Measurements from ENCODE around the gene MYBBP1A.
A peak's percentile ranks its signal among the peaks of the same experiment; 100 is the strongest.

MYBBP1A gene

DNA sequence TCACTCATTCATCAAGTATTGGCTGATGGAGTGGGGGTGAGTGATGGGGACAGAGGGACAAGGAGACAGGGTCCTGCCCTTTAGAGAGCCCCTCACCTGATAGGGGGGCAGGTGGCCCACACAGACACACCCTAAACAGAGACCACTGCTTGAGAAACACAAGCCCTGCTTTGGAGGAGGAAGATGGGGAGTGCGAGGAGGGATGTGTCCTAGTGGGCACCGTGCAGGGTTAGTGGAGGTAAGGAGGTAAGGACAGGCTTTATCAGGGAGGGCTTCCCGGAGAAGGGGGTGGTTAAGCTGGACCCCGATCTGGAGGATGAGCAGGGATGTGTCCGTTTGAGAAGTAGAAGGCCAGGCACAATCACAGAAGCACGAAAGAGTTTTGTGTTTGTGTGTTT, 21.0 kb upstream of the MYBBP1A start:
- DNase-seq (ENCODE audit: low spot score in 2 of 2) (no peak), ATAC-seq (replicated peaks; ENCODE audit: extremely low read depth, poor library complexity, severe bottlenecking) (no peak)
- H3K4me3 Mint-ChIP-seq, result no peak overlapping the region
- H3K27me3 Mint-ChIP-seq, result peaks cover 6% of the 10 kb centered on the region
- H3K9me3 Mint-ChIP-seq, result no peaks in the 10 kb centered on the region
- peaks cover 6% of the 10 kb centered on the region for H3K4me1 Mint-ChIP-seq
- no peak overlapping the region for H3K27ac Mint-ChIP-seq (ENCODE audit: low read depth)
- no peaks in the 10 kb centered on the region for H3K36me3 Mint-ChIP-seq (ENCODE audit: insufficient read depth)

GRCh38 chr17:4574448-4575045, 19.4 kb upstream of the MYBBP1A start:
- H3K36me3 Mint-ChIP-seq (ENCODE audit: insufficient read depth), result no peaks in the 10 kb centered on the region
- H3K4me3 Mint-ChIP-seq, result no peak overlapping the region
- DNase-seq (ENCODE audit: low spot score in 2 of 2) (no peak), ATAC-seq (replicated peaks; ENCODE audit: extremely low read depth, poor library complexity, severe bottlenecking) (no peak)
- H3K9me3 Mint-ChIP-seq, result no peaks in the 10 kb centered on the region
- H3K27ac Mint-ChIP-seq (ENCODE audit: low read depth), result peak overlapping the region; percentile 67
- peaks cover 6% of the 10 kb centered on the region for H3K4me1 Mint-ChIP-seq
- H3K27me3 Mint-ChIP-seq, result no peaks in the 10 kb centered on the region

- H3K9me3 Mint-ChIP-seq, result no peaks in the 10 kb centered on the region
- H3K27me3 Mint-ChIP-seq, result no peaks in the 10 kb centered on the region
- H3K4me3 Mint-ChIP-seq, result no peak overlapping the region
- DNase-seq (ENCODE audit: low spot score in 2 of 2) (peak in 1 of 2 donors; percentile 19), ATAC-seq (replicated peaks; ENCODE audit: extremely low read depth, poor library complexity, severe bottlenecking) (peak; percentile 91)
- no peaks in the 10 kb centered on the region for H3K36me3 Mint-ChIP-seq (ENCODE audit: insufficient read depth)
- no peak overlapping the region for H3K27ac Mint-ChIP-seq (ENCODE audit: low read depth)
- peaks cover 6% of the 10 kb centered on the region for H3K4me1 Mint-ChIP-seq
Measured at GRCh38 chr17:4573669-4574068, 18.5 kb upstream of the MYBBP1A start.

DNA sequence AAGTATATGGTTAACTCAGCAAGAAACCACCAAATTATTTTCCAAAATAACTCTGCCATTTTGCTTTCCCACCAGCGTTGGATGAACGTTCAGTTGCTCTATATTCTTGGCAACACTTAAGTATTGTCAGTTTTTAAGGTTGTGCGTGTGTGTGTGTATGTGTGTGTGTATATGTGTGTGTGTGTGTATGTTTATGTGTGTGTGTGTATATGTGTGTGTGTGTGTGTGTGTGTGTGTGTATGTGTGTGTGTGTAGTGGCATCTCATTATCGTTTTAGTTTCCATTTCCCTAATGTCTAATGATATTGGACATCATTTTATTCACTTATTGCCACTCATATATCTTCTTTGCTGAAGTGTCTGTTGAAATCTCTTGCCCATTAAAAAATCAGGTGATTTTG, 17.9 kb upstream of the MYBBP1A start:
- Mint-ChIP-seq H3K27me3 (no peaks in the 10 kb centered on the region), H3K27ac (ENCODE audit: low read depth) (no peak overlapping the region), H3K9me3 (no peaks in the 10 kb centered on the region), H3K36me3 (ENCODE audit: insufficient read depth) (no peaks in the 10 kb centered on the region), H3K4me1 (peaks cover 6% of the 10 kb centered on the region), H3K4me3 (no peak overlapping the region)
- DNase-seq (ENCODE audit: low spot score in 2 of 2) (no peak), ATAC-seq (replicated peaks; ENCODE audit: extremely low read depth, poor library complexity, severe bottlenecking) (no peak)

- Mint-ChIP-seq H3K4me3 (no peak overlapping the region), H3K9me3 (no peaks in the 10 kb centered on the region), H3K4me1 (peaks cover 6% of the 10 kb centered on the region), H3K36me3 (ENCODE audit: insufficient read depth) (no peaks in the 10 kb centered on the region), H3K27ac (ENCODE audit: low read depth) (no peak overlapping the region), H3K27me3 (no peaks in the 10 kb centered on the region)
- DNase-seq (ENCODE audit: low spot score in 2 of 2), result no peak
- no peak for ATAC-seq (replicated peaks; ENCODE audit: extremely low read depth, poor library complexity, severe bottlenecking)
Measured at GRCh38 chr17:4572131-4572530, 16.9 kb upstream of the MYBBP1A start.

DNA sequence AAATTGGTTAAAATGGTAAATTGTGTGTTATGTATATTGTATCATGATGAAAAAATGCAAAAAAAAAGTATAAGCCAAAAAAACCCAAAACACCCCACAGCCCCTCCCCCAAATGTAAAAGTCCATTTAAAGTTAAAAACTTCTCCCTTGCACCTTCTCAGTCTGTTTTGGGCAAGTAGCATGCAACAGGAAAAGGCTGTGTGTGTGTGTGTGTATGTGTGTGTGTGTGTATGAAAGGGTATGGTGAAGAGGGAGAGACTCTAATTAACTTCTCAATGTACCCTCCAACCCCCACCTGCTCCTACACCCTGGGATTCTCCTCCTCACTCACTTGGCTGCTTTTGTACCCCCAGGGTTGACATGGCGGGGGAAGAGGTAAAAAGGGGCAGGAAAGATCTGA, 14.4 kb upstream of the MYBBP1A start:
- Mint-ChIP-seq H3K9me3 (no peaks in the 10 kb centered on the region), H3K36me3 (ENCODE audit: insufficient read depth) (no peaks in the 10 kb centered on the region), H3K4me1 (peaks cover 13% of the 10 kb centered on the region), H3K27ac (ENCODE audit: low read depth) (no peak overlapping the region), H3K27me3 (no peaks in the 10 kb centered on the region), H3K4me3 (no peak overlapping the region)
- DNase-seq (ENCODE audit: low spot score in 2 of 2) (no peak), ATAC-seq (replicated peaks; ENCODE audit: extremely low read depth, poor library complexity, severe bottlenecking) (no peak)

DNA sequence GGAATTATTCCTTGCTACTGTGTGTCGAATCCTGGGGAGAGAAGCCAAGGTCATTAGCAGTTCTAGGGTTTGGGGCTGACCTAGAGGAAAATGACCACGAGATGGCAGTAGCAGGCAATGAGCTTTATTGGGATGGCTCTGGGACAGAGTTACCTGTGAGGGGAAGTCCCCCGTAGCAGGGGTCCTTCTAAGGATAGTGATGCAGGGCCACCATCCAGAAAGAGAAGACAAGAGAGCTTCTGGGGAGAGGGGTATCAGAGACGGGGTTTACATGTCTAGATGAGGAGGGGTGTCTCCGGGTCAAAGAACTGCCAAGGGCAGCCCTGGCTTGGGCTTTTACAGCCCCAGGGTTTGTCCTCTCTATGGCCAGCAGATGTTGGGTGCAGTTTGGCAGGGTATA, 11.6 kb upstream of the MYBBP1A start:
- ATAC-seq (replicated peaks; ENCODE audit: extremely low read depth, poor library complexity, severe bottlenecking) (no peak), DNase-seq (ENCODE audit: low spot score in 2 of 2) (no peak)
- Mint-ChIP-seq H3K27ac (ENCODE audit: low read depth) (no peak overlapping the region), H3K4me1 (peaks cover 17% of the 10 kb centered on the region), H3K9me3 (no peaks in the 10 kb centered on the region), H3K36me3 (ENCODE audit: insufficient read depth) (no peaks in the 10 kb centered on the region), H3K27me3 (no peaks in the 10 kb centered on the region), H3K4me3 (no peak overlapping the region)

- H3K9me3 Mint-ChIP-seq, result no peaks in the 10 kb centered on the region
- H3K27ac Mint-ChIP-seq (ENCODE audit: low read depth), result no peak overlapping the region
- H3K27me3 Mint-ChIP-seq, result no peaks in the 10 kb centered on the region
- ATAC-seq (replicated peaks; ENCODE audit: extremely low read depth, poor library complexity, severe bottlenecking), result no peak
- H3K36me3 Mint-ChIP-seq (ENCODE audit: insufficient read depth), result no peaks in the 10 kb centered on the region
- DNase-seq (ENCODE audit: low spot score in 2 of 2), result no peak
- peaks cover 17% of the 10 kb centered on the region for H3K4me1 Mint-ChIP-seq
- peak overlapping the region; percentile 8 for H3K4me3 Mint-ChIP-seq
Measured at GRCh38 chr17:4565209-4566141, 10.3 kb upstream of the MYBBP1A start.

GRCh38 chr17:4562015-4562969, 7.1 kb upstream of the MYBBP1A start:
- Mint-ChIP-seq H3K4me1 (peaks cover 17% of the 10 kb centered on the region), H3K36me3 (ENCODE audit: insufficient read depth) (no peaks in the 10 kb centered on the region), H3K9me3 (no peaks in the 10 kb centered on the region), H3K27me3 (no peaks in the 10 kb centered on the region), H3K27ac (ENCODE audit: low read depth) (peak overlapping the region; percentile 22), H3K4me3 (no peak overlapping the region)
- no peak for ATAC-seq (replicated peaks; ENCODE audit: extremely low read depth, poor library complexity, severe bottlenecking)
- no peak for DNase-seq (ENCODE audit: low spot score in 2 of 2)

- H3K36me3 Mint-ChIP-seq (ENCODE audit: insufficient read depth), result peaks cover 3% of the 10 kb centered on the region
- H3K27me3 Mint-ChIP-seq, result no peaks in the 10 kb centered on the region
- H3K9me3 Mint-ChIP-seq, result no peaks in the 10 kb centered on the region
- H3K4me1 Mint-ChIP-seq, result peaks cover 19% of the 10 kb centered on the region
- no peak for DNase-seq (ENCODE audit: low spot score in 2 of 2)
- H3K4me3 Mint-ChIP-seq, result no peak overlapping the region
- no peak overlapping the region for H3K27ac Mint-ChIP-seq (ENCODE audit: low read depth)
- no peak for ATAC-seq (replicated peaks; ENCODE audit: extremely low read depth, poor library complexity, severe bottlenecking)
Measured at GRCh38 chr17:4560837-4561256, 5.7 kb upstream of the MYBBP1A start.

GRCh38 chr17:4560421-4560820, 5.2 kb upstream of the MYBBP1A start, which contains the start of gene GGT6:
TSS of gene GGT6 (minus strand) at chr17:4560577. CDS start at chr17:4560521, 56 bp downstream.
- Mint-ChIP-seq H3K4me1 (peaks cover 19% of the 10 kb centered on the region), H3K27me3 (no peaks in the 10 kb centered on the region), H3K4me3 (no peak within 1 kb of the TSS), H3K9me3 (no peaks in the 10 kb centered on the region), H3K36me3 (ENCODE audit: insufficient read depth) (peaks cover 3% of the 10 kb centered on the region), H3K27ac (ENCODE audit: low read depth) (no peak within 1 kb of the TSS)
- DNase-seq (ENCODE audit: low spot score in 2 of 2) (no peak), ATAC-seq (replicated peaks; ENCODE audit: extremely low read depth, poor library complexity, severe bottlenecking) (no peak)

GRCh38 chr17:4559966-4560365, 4.8 kb upstream of the MYBBP1A start:
- H3K36me3 Mint-ChIP-seq (ENCODE audit: insufficient read depth), result peaks cover 6% of the 10 kb centered on the region
- no peaks in the 10 kb centered on the region for H3K27me3 Mint-ChIP-seq
- H3K27ac Mint-ChIP-seq (ENCODE audit: low read depth), result no peak overlapping the region
- H3K4me3 Mint-ChIP-seq, result no peak overlapping the region
- no peak for ATAC-seq (replicated peaks; ENCODE audit: extremely low read depth, poor library complexity, severe bottlenecking)
- peaks cover 23% of the 10 kb centered on the region for H3K4me1 Mint-ChIP-seq
- DNase-seq (ENCODE audit: low spot score in 2 of 2), result no peak
- H3K9me3 Mint-ChIP-seq, result no peaks in the 10 kb centered on the region
